Karpas-422 (cell line): ENCODE measurements around the gene PACS2. TPM values are rescaled to one million over a fixed set of nuclear protein-coding genes. Genes with fewer than 3 reads are reported as not detected.

Experiments
- DNase-seq: peaks from one replicate; pipeline ENCODE4 v3.0.0-alpha.2; 2015
- H2AFZ ChIP-seq: fragments of 200-600 bp; sonication (generic); 2 replicates; pipeline ENCODE4 v1.6.1; 2014; ENCODE audit warnings: antibody characterized with exemption, low read length, mixed read lengths
- H3K27ac ChIP-seq: fragments of 200-600 bp; sonication (generic); 2 replicates; pipeline ENCODE4 v1.5.1; 2014; ENCODE audit warnings: mild to moderate bottlenecking, low read length, moderate library complexity
- H3K27me3 ChIP-seq: fragments of 200-600 bp; sonication (generic); 2 replicates; pipeline ENCODE4 v1.6.1; 2014; ENCODE audit warnings: low read length, mixed read lengths
- H3K36me3 ChIP-seq: fragments of 200-600 bp; sonication (generic); 2 replicates; pipeline ENCODE4 v1.6.1; 2014; ENCODE audit warnings: low read length, mixed read lengths; ENCODE audit not compliant: insufficient read depth
- H3K4me1 ChIP-seq: fragments of 200-600 bp; sonication (generic); 2 replicates; pipeline ENCODE4 v1.6.1; 2014; ENCODE audit warnings: mild to moderate bottlenecking, low read length, mixed read lengths
- H3K4me2 ChIP-seq: fragments of 200-600 bp; sonication (generic); 2 replicates; pipeline ENCODE4 v1.6.1; 2014; ENCODE audit warnings: low read length, low read depth, mild to moderate bottlenecking; ENCODE audit not compliant: poor library complexity, severe bottlenecking
- H3K4me3 ChIP-seq: fragments of 200-600 bp; sonication (generic); 2 replicates; pipeline ENCODE4 v1.5.1; 2014; ENCODE audit warnings: mild to moderate bottlenecking, antibody characterized with exemption, low read length, mixed read lengths
- H3K79me2 ChIP-seq: fragments of 200-600 bp; sonication (generic); 2 replicates; pipeline ENCODE4 v1.6.1; 2014; ENCODE audit warnings: mild to moderate bottlenecking, low read length, mixed read lengths
- H3K9ac ChIP-seq: fragments of 200-600 bp; sonication (generic); 2 replicates; pipeline ENCODE4 v1.6.0; 2014; ENCODE audit warnings: low read length
- H3K9me2 ChIP-seq: fragments of 200-600 bp; sonication (generic), shearing (Covaris generic); replicated peaks from 2 replicates; pipeline ENCODE4 v1.6.0; 2014; ENCODE audit warnings: mild to moderate bottlenecking, low read length, moderate library complexity; ENCODE audit not compliant: insufficient read depth
- H3K9me3 ChIP-seq: fragments of 300-700, 200-600 bp; sonication (generic); 2 replicates; pipeline ENCODE4 v1.6.1; 2014; ENCODE audit warnings: low read length, mixed read lengths
- H4K20me1 ChIP-seq: fragments of 200-600 bp; sonication (generic); 2 replicates; pipeline ENCODE4 v1.6.1; 2014; ENCODE audit warnings: mild to moderate bottlenecking, antibody characterized with exemption, low read length, low read depth; ENCODE audit not compliant: insufficient read depth
- total RNA-seq: library from RNA; depleted of rRNA; stranded (reverse); fragments of >200 nt; shearing (Covaris generic); gene quantifications from 2 replicates; pipeline ENCODE4 v1.2.3, GENCODE V29; 2014; ENCODE audit warnings: low replicate concordance

PACS2 gene
- total RNA-seq, 1 experiment from 2014 or later = 32.4 TPM

GRCh38 chr14:105328678-105329390 lies 14.3 kb downstream of the PACS2 start:
- no peak for DNase-seq
- Histone ChIP-seq H3K4me1 (no peaks in the 10 kb centered on the region), H3K27me3 (no peaks in the 10 kb centered on the region), H3K4me3 (no peak overlapping the region), H3K36me3 (no peaks in the 10 kb centered on the region), H3K4me2 (no peak overlapping the region), H3K27ac (no peak overlapping the region), H3K9me3 (no peaks in the 10 kb centered on the region), H3K9me2 (no peaks in the 10 kb centered on the region), H3K79me2 (no peaks in the 10 kb centered on the region), H3K9ac (no peak overlapping the region), H2AFZ (no peak overlapping the region), H4K20me1 (peaks cover 85% of the 10 kb centered on the region)

GRCh38 chr14:105329411-105330150 lies 15.0 kb downstream of the PACS2 start:
- Histone ChIP-seq H4K20me1 (peaks cover 85% of the 10 kb centered on the region), H3K9ac (no peak overlapping the region), H3K9me3 (no peaks in the 10 kb centered on the region), H3K27me3 (no peaks in the 10 kb centered on the region), H3K9me2 (no peaks in the 10 kb centered on the region), H3K4me1 (no peaks in the 10 kb centered on the region), H3K79me2 (no peaks in the 10 kb centered on the region), H3K27ac (no peak overlapping the region), H3K36me3 (no peaks in the 10 kb centered on the region), H2AFZ (no peak overlapping the region), H3K4me2 (no peak overlapping the region), H3K4me3 (no peak overlapping the region)
- DNase-seq = no peak

DNA sequence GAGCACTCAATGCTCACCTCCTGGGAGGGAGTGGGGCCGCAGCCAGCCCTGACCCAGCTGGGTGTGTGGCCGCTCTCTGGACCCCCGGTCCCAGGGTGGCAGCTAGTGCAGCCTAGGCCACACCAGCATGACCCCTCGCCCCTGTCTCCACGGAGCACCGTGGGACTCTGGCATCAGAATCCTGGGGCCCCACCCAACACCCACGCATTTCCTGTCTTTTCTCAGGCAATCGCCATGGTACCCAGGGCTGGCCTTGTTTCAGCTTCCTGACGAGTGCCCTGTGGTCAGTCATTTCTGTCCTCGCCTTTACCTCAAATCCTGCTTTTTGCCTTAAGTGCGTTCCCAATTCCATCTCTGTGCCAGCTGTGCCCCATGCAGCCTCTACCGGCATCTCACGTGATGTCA lies 15.9 kb downstream of the PACS2 start:
- no peak for DNase-seq
- Histone ChIP-seq H3K4me3 (no peak overlapping the region), H3K9me2 (no peaks in the 10 kb centered on the region), H3K27ac (no peak overlapping the region), H3K27me3 (no peaks in the 10 kb centered on the region), H4K20me1 (peaks cover 80% of the 10 kb centered on the region), H3K79me2 (no peaks in the 10 kb centered on the region), H3K9me3 (no peaks in the 10 kb centered on the region), H3K36me3 (no peaks in the 10 kb centered on the region), H3K4me1 (no peaks in the 10 kb centered on the region), H3K9ac (no peak overlapping the region), H3K4me2 (no peak overlapping the region), H2AFZ (no peak overlapping the region)

DNA sequence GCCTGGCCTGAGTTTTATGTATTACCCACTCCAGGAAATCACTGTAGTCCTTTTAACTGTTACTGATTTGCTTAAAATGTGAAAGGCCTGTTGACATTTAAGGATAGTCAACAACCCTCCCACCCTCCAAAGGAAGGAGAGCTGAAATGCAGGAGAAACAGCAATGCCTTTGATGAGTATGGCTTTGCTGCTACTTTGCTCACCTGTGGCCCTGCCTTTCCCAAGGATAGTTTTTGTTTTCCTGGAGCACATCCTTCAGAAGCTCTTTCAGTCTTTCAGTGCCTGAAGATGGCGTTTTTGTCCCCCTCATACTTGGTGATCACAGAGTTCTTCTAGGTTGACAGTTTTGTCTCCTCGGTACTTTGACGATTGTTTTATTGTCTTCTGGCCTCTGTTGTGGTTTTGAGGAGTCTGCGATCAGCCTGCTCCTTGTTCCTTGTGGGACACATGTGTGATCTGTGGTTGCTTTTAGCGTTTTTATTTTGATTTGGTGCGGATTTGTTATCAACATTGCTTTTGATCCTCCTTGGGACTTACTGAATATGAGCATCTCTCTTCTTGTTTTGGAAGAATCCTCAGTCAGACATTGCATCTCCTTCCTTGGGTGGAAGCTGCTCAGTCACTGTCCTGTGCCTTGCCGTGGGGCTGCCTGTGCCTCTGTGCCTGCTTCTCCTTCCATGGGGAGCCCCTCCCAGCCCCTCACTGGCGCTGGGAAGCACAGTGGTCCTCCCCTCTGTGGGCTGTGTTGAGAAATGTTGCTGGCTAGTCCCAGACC lies 17.2 kb downstream of the PACS2 start:
- Histone ChIP-seq H4K20me1 (peaks cover 76% of the 10 kb centered on the region), H2AFZ (no peak overlapping the region), H3K4me3 (no peak overlapping the region), H3K9me3 (no peaks in the 10 kb centered on the region), H3K4me2 (no peak overlapping the region), H3K36me3 (no peaks in the 10 kb centered on the region), H3K27me3 (no peaks in the 10 kb centered on the region), H3K79me2 (no peaks in the 10 kb centered on the region), H3K9me2 (no peaks in the 10 kb centered on the region), H3K9ac (no peak overlapping the region), H3K27ac (no peak overlapping the region), H3K4me1 (no peaks in the 10 kb centered on the region)
- no peak for DNase-seq

DNA sequence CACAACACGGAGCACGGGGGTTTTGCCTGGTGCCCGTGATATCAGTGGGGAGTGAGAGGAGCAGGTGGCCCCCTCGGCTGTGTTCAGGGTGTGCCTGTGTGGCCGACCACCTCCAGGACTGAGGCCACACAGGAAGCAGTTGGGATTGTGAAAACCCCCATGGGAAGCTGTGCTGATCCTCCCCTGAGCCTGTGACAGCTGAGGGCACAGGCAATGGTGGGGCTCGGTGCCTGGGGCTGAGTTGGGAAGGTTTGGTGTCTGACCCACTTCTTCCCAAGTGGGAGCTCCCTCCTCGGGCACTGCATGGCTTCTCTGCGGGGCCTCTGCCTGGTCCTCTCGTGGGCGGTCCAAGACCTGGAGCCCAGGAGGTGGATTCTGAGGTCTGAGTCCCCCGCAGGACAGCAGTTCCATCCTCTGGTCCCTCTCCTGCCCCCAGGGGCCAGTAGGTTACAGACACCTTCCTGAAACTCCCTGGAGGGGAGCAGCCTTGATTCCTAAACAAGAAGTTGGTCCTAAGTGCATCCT lies 17.9 kb downstream of the PACS2 start:
- no peaks in the 10 kb centered on the region for H3K9me3 ChIP-seq

GRCh38 chr14:105333020-105333490 lies 18.5 kb downstream of the PACS2 start:
- no peak for DNase-seq
- H3K79me2 ChIP-seq = no peaks in the 10 kb centered on the region
- no peaks in the 10 kb centered on the region for H3K9me2 ChIP-seq
- H3K4me3 ChIP-seq = no peak overlapping the region
- H3K36me3 ChIP-seq = no peaks in the 10 kb centered on the region
- no peaks in the 10 kb centered on the region for H3K9me3 ChIP-seq
- H3K27ac ChIP-seq = no peak overlapping the region
- peaks cover 77% of the 10 kb centered on the region for H4K20me1 ChIP-seq
- H3K27me3 ChIP-seq = no peaks in the 10 kb centered on the region
- no peaks in the 10 kb centered on the region for H3K4me1 ChIP-seq
- H2AFZ ChIP-seq = no peak overlapping the region
- no peak overlapping the region for H3K4me2 ChIP-seq
- H3K9ac ChIP-seq = no peak overlapping the region

More for the DNA sequence above, 17.9 kb downstream of the PACS2 start:
- H4K20me1 ChIP-seq = peaks cover 77% of the 10 kb centered on the region
- H3K4me3 ChIP-seq = no peak overlapping the region
- H3K4me1 ChIP-seq = no peaks in the 10 kb centered on the region
- H2AFZ ChIP-seq = no peak overlapping the region
- no peak for DNase-seq
- no peaks in the 10 kb centered on the region for H3K79me2 ChIP-seq
- no peak overlapping the region for H3K9ac ChIP-seq
- H3K9me2 ChIP-seq = no peaks in the 10 kb centered on the region
- no peaks in the 10 kb centered on the region for H3K27me3 ChIP-seq
- H3K36me3 ChIP-seq = no peaks in the 10 kb centered on the region
- H3K27ac ChIP-seq = no peak overlapping the region
- no peak overlapping the region for H3K4me2 ChIP-seq

- no peak overlapping the region for H3K4me2 ChIP-seq
- H3K27ac ChIP-seq = no peak overlapping the region
- H4K20me1 ChIP-seq = peaks cover 77% of the 10 kb centered on the region
- H3K9ac ChIP-seq = no peak overlapping the region
- no peak overlapping the region for H3K4me3 ChIP-seq
- no peaks in the 10 kb centered on the region for H3K4me1 ChIP-seq
- H3K79me2 ChIP-seq = no peaks in the 10 kb centered on the region
- no peaks in the 10 kb centered on the region for H3K27me3 ChIP-seq
- no peak overlapping the region for H2AFZ ChIP-seq
- H3K9me2 ChIP-seq = no peaks in the 10 kb centered on the region
- H3K36me3 ChIP-seq = no peaks in the 10 kb centered on the region
- DNase-seq = no peak
- H3K9me3 ChIP-seq = no peaks in the 10 kb centered on the region
Measured at GRCh38 chr14:105333613-105334364, 19.2 kb downstream of the PACS2 start.
